ENCODE results near the gene ARAP1. TPM values are rescaled to one million over a fixed set of nuclear protein-coding genes. Genes with fewer than 3 reads are reported as not detected.
A peak's percentile ranks its signal among the peaks of the same experiment; 100 is the strongest.

Gene ARAP1
- total RNA-seq, 1 donor from 2014 or later: 49.5 TPM

- H3K27me3 ChIP-seq (ENCODE audit: control insufficient read depth, insufficient read depth, low read length): no peaks in the 10 kb centered on the region
- FAIRE-seq (no peak), DNase-seq (ENCODE audit: low read depth) (no peak)
- TF ChIP-seq, protein P1, sequence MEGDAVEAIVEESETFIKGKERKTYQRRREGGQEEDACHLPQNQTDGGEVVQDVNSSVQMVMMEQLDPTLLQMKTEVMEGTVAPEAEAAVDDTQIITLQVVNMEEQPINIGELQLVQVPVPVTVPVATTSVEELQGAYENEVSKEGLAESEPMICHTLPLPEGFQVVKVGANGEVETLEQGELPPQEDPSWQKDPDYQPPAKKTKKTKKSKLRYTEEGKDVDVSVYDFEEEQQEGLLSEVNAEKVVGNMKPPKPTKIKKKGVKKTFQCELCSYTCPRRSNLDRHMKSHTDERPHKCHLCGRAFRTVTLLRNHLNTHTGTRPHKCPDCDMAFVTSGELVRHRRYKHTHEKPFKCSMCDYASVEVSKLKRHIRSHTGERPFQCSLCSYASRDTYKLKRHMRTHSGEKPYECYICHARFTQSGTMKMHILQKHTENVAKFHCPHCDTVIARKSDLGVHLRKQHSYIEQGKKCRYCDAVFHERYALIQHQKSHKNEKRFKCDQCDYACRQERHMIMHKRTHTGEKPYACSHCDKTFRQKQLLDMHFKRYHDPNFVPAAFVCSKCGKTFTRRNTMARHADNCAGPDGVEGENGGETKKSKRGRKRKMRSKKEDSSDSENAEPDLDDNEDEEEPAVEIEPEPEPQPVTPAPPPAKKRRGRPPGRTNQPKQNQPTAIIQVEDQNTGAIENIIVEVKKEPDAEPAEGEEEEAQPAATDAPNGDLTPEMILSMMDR (IDR thresholded peaks at IDR 0.05; ENCODE audit: insufficient read depth, low read length, severe bottlenecking): no peak
- no peak overlapping the region for H3K4me3 ChIP-seq (ENCODE audit: low read depth, low read length)
- peaks cover 58% of the 10 kb centered on the region for H3K36me3 ChIP-seq (ENCODE audit: control insufficient read depth, insufficient read depth, low read length)
These were observed 50.1 kb downstream of the ARAP1 start for GRCh38 chr11:72702096-72702495.

GRCh38 chr11:72701466-72701865 lies 50.7 kb downstream of the ARAP1 start:
- Histone ChIP-seq H3K36me3 (ENCODE audit: control insufficient read depth, insufficient read depth, low read length) (peaks cover 58% of the 10 kb centered on the region), H3K27me3 (ENCODE audit: control insufficient read depth, insufficient read depth, low read length) (no peaks in the 10 kb centered on the region), H3K4me3 (ENCODE audit: low read depth, low read length) (no peak overlapping the region)
- DNase-seq (ENCODE audit: low read depth) (no peak), FAIRE-seq (no peak)
- TF ChIP-seq, protein P1 (IDR thresholded peaks at IDR 0.05; ENCODE audit: insufficient read depth, low read length, severe bottlenecking): no peak

- FAIRE-seq (no peak), DNase-seq (ENCODE audit: low read depth) (peak; percentile 56)
- peaks cover 66% of the 10 kb centered on the region for H3K36me3 ChIP-seq (ENCODE audit: control insufficient read depth, insufficient read depth, low read length)
These were observed 52.1 kb downstream of the ARAP1 start for GRCh38 chr11:72700146-72700545.

GRCh38 chr11:72697814-72698213 lies 54.4 kb downstream of the ARAP1 start:
- Histone ChIP-seq H3K36me3 (ENCODE audit: control insufficient read depth, insufficient read depth, low read length) (peaks cover 73% of the 10 kb centered on the region), H3K27me3 (ENCODE audit: control insufficient read depth, insufficient read depth, low read length) (no peaks in the 10 kb centered on the region), H3K4me3 (ENCODE audit: low read depth, low read length) (no peak overlapping the region)
- no peak for FAIRE-seq
- TF ChIP-seq, protein P1 (IDR thresholded peaks at IDR 0.05; ENCODE audit: insufficient read depth, low read length, severe bottlenecking): no peak
- DNase-seq (ENCODE audit: low read depth): no peak

More at GRCh38 chr11:72700146-72700545, 52.1 kb downstream of the ARAP1 start:
- Histone ChIP-seq H3K27me3 (ENCODE audit: control insufficient read depth, insufficient read depth, low read length) (no peaks in the 10 kb centered on the region), H3K4me3 (ENCODE audit: low read depth, low read length) (no peak overlapping the region)
- TF ChIP-seq, protein P1 (IDR thresholded peaks at IDR 0.05; ENCODE audit: insufficient read depth, low read length, severe bottlenecking): no peak

DNA sequence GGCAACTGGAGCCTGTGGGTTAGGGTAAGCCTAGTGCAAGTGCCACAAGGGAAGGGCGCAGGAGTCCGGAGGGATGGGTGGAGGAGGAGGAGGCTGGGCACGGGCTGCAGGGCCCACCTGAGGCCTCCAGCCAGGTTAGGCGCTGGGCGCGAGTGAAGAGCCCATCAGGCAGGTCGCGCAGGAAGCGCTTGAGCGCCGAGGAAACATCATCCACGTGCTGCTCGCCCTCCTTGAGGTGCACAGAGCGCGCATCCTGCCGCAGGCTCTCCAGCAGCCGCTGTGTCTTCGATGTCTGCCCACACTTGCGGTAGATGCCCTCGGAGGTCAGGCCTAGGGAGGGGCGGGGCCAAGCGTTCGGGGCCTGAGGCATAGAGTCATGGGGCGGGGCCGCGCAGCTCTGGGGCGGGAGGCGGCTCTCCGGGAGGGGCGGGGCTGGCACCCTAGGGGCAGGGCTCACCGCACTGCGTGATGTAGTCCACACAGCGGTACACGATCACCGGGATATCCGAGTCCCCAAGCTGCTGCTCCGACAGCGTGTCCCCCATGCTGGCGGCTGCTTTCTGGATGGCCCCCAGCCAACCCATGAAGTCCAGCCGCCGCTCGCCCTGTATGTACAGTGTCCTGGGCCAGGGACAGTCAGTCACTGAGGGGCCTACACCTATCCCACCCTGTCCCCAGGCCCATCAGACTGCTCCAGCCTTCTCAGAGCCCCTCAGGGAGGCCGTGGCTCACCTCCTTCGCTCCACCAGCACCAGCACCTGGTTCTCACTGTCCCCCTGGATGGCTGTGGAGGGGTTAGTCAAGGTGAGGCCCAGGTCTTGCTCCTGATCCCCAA lies 55.1 kb downstream of the ARAP1 start:
- DNase-seq (ENCODE audit: low read depth) (no peak), FAIRE-seq (no peak)
- peaks cover 69% of the 10 kb centered on the region for H3K36me3 ChIP-seq (ENCODE audit: control insufficient read depth, insufficient read depth, low read length)
- TF ChIP-seq, protein P1 (IDR thresholded peaks at IDR 0.05; ENCODE audit: insufficient read depth, low read length, severe bottlenecking): no peak
- no peak overlapping the region for H3K4me3 ChIP-seq (ENCODE audit: low read depth, low read length)
- H3K27me3 ChIP-seq (ENCODE audit: control insufficient read depth, insufficient read depth, low read length): no peaks in the 10 kb centered on the region

All from bronchial epithelial cell (primary cell).